ENCODE data around the gene SYTL2.

SYTL2 gene

DNA sequence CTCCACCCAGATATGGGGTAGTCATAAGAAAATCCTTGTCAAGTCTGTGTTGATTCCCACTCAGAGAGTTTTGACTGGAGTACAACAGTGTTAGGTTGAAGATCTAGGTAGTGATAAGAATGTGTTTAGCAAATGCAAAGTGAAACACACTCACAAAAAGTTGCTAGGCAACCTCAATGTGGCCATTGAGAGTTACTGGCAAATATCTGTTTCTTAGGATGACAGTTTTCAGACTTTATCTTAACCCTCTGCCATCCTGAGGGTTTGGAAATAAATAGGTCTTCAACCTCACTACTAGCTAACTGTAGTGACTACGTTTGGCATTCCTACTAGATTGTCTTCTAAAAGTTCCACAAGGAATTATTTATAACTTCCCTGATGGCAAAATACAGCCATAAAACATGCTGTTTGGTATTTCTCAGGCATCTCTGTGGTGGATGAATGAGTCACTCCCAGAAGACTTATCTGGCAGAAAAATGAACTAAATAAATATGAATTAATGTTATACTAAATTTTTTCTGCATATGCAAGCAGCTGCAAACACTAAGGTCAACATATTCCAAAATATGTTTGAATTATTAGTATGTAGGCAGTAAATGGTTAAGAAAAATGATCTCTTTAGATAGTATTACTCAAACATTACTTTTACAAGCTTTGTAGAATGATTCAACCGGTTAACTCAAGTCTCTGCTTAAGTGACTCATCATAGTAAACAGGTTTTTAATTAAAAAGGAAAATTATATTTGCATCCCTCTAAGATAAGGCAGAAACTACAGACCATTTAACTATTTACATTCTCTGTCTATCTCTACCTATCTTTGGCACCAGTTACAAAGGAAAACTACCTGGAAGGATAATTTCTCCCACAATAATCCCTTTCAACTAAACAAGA lies 17.1 kb upstream of the SYTL2 start:
- DNase-seq, result no peak

DNA sequence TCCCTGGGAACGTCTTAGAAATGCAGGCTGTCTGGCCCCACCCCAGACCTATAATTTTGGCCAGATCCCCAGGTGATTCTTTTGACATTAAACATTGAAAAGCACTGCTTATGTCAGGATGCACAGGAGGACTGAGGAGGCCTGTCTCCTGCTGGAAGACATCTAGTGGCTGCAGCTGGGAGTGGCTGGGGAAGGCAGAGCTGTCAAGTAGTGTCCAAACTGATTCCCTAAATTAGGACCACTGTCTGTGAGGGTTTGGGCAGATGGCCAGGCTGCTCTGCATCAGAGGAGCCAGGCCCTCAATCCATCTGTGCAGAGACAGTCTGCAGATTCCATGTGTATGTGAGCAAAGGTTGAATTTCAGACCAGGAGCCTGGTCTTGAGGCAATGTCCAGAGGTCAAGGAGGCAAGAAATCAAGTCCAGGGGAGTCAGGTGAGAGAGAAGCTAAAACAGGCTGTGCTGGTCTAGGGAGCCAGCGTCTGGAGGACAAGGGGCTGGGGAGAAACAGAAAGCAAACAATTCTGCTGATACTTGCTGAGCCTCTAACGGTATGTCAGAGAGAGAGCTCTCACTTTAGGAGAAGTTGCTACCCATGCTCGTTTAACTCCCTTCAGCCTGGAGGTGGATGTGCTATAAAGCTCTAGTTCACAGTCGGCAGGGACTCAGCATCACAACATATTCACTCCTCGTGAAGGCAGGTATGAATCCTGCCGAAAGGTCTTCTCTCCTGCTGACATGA lies 15.3 kb upstream of the SYTL2 start:
- no peak for DNase-seq

DNA sequence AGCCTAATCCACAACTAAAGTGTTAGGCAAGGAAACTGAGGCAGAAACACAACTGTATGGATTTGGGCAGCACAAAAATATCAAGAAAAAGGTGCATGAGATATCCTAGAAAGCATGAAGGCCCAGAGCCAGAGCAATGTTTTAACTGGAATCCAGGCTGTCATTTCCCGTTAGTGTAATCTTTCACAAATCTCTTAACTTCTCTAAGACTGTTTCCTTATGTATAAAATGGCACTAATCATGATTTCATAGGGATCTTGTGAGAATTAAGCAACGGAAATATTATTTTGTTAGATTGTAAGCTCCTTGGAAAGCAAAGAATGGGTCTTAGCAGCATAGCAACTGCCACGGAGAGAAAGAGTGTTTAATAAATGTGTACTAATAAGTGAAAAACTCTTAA lies 14.7 kb upstream of the SYTL2 start:
- no peak for DNase-seq

DNA sequence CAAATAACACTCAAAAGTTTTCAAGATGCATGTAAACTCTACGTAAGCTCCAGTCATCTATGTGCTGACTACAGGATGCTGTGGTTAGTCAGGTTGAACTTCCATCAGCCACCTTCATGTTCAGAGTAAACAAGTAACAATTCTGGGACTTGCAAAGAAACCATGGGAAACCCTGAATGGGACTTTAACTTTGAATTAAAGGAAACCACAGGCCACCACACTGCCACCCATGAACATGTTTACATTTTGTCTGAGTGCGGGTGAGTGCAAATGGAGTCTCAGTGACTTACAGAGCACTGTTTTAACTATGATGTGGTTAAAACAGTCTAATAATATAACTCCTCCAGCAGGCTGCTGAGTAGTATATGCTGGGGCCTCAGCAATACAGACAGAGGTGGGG lies 12.9 kb upstream of the SYTL2 start:
- no peak for DNase-seq

DNA sequence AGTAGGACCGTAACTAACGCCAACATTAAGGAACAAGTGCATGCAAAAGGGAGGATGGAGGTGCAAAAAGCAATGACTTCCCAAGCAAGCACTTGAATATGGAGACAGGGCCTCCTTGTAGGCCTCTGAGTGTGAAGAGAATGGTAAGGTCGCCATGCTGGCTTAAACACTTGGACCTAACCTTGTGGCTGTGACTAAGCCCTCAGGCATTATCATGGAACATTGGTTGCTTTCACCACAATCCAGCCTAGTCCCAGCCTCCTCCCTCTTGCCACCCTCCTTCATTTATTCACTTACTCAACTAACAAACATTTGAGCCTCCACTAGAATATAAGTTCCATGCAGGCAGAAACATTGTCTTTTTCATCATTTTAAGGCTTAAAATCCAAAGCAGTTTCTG lies 11.9 kb upstream of the SYTL2 start:
- no peak for DNase-seq

DNA sequence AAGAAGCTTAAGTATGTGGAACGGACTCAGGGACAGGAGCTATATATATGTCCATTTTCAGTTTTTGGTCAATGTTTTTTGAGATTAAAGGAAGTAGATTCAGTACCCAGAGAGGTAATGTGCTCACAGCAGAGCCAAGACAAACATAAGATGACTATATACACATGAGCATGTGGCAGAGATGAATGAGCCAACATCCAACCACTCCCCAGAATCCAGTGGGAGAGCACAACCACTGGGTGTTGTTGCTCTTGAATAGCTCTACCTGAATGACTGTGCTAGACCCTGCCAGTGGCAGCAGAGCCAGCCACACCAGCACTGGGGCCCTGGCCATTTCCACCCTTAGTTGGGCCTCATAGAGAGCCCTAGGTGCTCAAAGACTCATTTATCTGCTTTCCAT lies 10.7 kb upstream of the SYTL2 start:
- no peak for DNase-seq

DNA sequence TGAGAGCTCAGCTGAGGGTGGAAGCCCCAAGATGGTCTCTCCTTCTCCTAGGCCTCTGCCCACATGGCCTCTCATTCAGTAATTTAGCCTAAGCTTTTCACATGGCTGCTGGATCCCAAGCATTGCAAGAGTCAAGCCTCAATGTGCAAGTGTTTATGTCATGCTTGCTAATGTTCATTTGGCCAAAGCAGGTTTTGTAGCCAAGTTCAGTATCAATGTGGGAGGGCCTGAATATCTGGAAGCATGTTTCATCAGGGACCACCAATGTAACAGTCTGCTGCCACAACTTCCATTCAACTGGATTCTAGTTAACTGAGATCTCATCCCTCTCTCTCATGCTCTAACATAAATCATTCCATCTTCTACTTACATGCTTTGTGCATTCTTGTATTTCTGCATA lies 8.5 kb upstream of the SYTL2 start:
- DNase-seq, result no peak

DNA sequence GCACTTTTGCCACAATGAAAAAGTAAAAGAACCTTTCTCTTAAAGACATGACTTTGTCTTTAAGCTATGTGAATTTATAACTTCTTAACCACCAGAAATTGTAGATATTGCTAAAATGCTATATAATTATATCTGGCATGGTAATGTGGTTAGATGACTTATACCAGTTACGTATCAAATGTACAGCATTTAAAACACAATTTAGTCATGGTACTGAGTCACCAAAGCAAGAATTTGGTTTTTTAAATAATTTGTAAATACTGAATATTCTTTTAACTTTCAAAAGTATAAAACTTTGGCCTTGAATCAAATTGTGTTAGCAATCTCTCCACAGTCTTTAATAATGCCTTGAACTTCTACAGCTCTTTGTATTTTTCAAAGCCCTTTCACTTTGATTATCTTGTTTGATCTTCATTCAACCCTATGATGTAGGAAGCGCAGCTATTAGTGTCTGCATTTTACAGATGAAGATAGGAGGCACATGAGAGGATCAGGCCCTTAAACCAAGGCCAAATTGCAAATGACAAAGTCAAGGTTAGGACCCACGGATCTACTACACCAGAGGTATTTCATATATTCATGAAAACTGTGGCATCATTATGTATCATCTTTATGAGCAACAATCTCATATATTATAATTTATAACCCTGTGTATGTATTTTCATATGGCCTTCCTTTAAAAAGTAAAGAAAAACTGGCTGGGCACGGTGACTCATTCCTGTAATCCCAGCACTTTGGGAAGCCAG lies 4.4 kb upstream of the SYTL2 start:
- DNase-seq, result no peak

DNA sequence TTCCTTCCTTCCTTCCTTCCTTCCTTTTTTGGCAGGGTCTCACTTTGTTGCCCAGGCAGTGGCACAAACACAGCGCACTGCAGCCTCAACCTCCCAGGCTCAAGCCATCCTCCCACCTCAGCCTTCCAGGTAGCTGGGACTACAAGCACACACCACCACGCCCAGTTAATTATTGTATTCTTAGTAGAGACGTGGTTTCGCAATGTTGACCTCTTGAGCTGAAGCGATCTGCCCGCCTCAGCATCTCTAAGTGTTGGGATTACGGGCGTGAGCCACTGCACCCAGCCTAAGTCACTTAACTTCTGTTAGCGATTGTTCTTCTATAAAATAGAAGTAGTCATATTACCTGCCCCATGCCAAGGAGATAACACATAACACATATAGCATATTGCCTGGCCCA lies 2.8 kb upstream of the SYTL2 start:
- no peak for DNase-seq

DNA sequence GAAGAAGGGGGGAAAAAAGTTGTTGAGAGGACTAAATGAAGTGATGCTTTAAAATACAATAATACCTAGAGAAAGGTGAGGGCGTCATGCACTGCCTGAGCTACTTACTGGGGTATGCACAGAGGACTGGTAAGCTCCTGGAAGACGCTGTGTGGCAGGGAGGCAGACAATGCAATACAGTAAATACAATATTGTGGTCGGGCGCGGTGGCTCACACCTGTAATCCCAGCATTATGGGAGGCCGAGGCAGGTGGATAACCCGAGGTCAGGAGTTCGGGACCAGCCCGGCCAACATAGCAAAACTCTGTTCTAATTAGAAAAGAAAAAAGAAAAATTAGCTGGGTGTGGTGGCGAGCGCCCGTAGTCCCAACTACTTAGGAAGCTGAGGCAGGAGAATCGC lies 683 bp upstream of the SYTL2 start:
- DNase-seq, result no peak

DNA sequence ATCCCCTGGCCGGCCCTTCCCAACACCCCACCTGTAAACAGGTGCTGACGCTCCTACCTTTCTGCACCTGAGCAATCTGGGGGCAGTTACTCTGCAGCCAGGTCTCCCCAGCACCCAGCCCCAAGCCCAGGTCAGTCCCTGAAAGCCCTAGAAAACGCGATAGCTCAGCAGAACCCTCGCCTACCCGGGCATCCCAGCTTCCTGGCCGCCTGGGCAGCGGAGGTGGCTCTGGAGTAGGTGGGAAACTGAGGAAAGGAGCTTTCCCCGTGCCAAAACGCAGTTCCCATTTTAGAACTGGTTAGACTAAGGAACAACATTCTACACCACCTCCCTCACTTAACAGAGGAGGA lies 445 bp downstream of the SYTL2 start:
- DNase-seq, result no peak

DNA sequence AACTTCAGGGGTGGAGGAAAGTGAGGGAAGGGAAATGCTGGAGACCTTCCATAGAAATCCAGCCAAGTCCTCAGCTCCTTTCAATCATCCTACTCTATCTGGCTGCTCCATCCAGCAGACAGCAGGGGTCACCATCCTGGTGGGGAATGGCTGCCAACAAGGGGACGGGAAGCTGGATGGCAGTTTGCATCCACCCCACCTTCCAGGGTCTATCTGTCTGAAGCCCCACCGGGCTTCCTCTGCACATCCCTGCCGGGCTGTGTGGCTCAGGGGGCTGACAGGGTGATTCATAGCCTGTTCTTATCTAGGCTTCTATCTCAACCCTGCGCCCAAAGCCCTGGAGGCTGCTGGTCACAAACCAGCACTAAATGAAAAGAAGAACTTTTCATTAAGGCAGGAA lies 1.1 kb downstream of the SYTL2 start:
- DNase-seq, result peak; percentile 12

DNA sequence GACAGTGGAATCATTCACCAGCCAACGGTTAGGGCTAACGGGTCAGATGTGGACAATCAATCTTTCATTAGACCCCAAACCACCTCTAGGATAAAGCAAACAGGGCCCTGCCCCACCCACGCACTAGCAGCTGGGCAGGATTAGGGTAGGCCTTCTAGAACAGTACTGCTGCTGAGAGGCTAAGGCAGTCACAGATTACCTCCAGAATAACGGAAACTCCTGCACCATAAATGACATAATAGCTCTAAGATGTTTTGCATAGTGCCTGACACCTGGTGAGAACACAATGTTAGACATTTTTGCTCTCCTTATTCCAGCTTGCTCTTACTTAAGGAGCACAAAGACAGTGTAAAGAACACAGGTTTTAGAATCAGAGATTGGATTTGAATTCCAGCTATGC lies 1.8 kb downstream of the SYTL2 start:
- DNase-seq, result no peak

DNA sequence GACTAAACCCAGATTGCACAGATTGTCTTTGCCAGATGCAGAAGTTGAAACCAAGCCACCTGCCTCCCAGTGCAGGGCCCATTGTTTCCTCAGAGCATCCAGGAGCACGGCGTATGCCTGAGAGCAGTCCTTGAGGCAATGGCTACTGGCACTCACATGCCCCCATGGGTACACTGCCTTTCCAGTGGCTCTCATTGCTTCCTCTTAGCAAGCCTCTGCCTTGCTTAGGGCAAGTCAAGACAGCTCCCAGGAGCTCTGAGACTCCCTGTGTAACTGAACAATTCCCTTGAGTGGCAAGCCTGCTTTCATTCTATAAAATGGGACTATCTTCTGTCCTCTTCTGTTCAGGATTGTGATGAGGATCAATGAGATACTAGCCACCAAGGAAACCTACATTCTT lies 4.1 kb downstream of the SYTL2 start:
- DNase-seq, result no peak

DNA sequence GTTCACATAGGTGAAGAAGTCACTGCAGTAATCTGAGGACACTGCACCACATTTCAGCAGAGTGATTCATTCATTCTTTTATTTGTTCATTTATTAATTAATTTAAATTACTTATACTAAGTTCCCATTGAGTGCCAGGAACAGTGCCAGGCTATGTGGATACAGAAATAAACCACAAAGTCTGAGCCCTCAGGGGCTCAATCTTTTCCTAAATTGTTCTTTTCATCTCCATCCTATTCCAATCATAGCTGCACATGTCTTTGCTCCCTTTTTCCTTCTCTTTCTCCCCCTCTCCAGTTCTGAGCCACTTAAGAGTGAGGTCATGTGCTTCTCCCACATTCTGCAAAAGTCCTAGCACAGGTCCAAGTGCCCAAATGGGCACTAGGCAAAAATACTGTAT lies 4.9 kb downstream of the SYTL2 start:
- no peak for DNase-seq

DNA sequence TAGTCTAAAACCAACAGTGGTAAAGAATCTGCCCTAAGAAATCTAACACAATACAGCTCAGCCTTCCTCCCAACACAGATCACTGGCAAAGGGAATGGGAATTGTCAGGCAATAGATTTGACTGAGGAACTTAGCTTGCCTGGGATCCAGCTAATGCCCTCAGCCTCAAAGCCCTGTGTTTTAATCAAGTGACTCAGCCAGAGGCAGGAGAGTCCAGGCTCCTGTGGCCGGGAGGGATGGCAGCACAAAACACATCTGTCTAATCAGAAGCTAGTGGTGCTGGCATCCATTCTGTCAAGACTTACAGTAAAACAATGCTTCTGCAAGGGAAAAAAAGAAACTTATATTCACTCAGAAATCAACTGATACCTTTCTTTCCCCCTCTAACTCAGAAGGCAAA lies 5.6 kb downstream of the SYTL2 start:
- DNase-seq, result no peak

DNA sequence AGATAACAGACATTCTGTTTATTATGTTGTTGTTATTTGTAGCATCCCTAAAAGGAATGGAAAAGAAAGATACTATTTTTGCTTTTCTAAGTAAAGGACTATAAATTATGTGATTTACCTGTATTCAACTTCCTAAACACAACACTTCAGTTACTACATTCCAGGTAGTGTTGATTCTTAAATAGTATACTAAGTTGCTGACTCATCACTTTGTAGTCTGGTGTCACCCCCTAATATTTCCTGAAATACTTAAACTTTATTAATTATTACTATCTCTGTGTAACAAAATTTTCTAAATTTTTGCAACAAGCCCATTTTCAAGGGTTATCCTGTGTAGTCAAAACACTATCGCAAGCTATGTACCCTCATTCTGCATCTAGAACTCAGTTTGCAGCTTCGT lies 7.0 kb downstream of the SYTL2 start:
- DNase-seq, result no peak

DNA sequence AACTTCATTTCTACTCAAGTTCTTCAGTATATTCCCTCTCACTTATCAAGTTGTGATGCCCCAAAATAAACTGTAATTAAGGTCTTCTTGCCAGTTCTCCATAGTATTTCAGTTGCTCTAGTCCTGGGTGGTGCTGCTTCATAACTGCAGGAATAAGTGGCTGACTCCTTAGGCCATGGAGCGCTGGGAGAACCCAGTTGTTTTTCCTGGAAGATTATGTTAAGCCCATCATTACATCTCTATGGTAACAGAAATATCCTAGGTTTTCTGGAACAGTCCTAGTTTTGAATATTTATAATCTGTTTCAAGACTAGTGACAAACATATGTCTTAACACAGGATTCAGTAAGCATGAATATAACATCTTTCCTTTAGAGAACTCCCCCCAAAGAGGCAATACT lies 7.6 kb downstream of the SYTL2 start:
- DNase-seq, result no peak

DNA sequence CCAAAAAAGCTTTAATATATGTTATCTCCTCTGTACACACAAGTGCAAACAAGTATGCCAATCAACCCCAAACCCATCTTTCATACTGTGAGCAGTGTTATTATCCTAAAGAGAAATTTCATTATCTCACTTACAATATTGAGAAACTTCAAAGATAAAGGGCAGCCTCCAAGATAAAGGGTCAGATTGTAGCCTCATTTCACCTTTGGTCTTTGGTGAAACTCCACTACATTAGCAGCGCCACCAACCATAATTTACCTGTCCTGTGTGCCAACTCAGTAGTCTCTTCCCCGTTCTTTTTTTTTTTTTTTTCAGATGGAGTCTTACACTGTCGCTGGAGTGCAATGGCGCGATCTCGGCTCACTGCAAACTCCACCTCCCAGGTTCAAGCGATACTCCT lies 9.4 kb downstream of the SYTL2 start:
- DNase-seq, result no peak

DNA sequence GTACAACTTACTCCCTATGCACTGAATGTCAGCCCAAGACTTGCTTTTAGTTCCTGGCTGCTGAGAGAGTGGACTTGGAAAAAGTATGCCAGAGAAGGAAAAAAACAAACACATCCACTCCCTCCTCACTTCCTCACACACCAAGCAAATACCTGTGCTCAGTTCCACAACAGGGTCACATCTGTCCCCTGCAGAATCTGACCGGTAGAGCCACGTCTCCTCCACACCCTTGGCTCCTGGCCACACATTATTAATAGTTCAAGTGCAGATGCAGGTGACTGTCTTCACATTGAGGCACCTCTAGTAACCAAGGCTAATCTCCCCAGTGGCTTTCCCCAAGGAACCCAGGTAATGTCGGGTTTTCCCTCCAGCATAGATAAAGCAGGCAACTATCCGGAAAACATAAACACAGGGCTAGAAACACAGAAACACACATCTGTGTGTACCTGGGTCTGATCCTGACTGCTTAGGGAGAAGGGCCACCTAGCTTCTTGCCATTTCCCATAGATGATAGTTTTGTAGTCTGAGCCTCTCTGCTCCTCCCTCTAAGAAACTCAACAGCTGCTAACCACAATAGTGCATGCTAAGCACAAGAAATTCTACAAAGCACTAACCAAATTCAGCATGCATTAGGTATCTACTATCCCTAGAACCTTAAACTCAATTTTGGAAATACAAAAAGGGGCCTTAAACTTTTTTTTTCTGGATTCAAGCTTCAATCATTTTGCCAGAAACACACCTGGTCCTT lies 10.2 kb downstream of the SYTL2 start:
- DNase-seq, result no peak

DNA sequence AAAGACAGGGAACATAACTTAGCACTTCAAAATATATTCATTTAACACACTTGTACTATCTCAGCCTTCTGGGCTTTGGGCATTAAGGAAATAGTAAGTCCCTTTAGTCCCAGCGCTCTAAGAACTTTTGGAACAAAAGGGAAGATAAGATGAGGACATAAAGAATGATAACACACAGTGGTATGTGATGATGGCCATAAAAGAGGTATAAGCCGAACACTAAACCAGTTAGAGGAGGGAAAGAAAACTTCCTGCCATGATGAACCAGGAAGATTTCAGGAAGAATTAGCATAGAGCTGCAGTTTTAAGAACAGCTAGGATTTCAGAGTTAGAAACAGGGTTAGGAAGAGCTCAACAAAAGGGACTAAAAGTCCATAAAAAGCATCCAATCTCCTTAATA lies 11.8 kb downstream of the SYTL2 start:
- no peak for DNase-seq

DNA sequence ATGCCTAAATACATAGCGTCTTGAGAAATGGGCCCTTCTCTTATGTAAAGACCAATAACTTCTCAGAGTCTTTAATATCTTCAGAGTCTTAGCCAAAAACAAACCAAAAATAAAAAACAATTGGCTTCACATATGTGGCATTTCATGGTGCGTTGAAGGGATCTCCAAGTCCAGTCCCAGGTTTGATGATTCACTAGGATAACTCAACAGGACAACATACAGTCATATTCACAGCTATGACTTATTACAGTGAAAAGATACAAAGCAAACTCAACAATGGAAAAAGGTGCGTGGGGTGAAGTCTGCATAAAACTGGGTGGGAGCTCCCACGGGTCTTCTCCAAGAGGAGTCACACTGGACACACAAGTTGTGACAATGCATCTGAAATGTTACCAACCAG lies 12.6 kb downstream of the SYTL2 start:
- DNase-seq, result no peak
